ENCODE data around the gene RAB15. TPM values are rescaled to one million over a fixed set of nuclear protein-coding genes. Genes with fewer than 3 reads are reported as not detected.

Gene RAB15
- total and polyA plus RNA-seq, 2 experiments from 2014 or later, result 33.8 to 38.7 TPM

- Histone ChIP-seq H3K4me2 (no peak overlapping the region), H3K9me2 (replicated peaks; ENCODE audit: insufficient read depth) (no peaks in the 10 kb centered on the region), H3K79me2 (no peaks in the 10 kb centered on the region), H3K27me3 (no peaks in the 10 kb centered on the region), H3K27ac (peak overlapping the region; percentile 86), H4K20me1 (ENCODE audit: insufficient read depth, poor library complexity, severe bottlenecking) (no peaks in the 10 kb centered on the region), H3K9me3 (ENCODE audit: low read depth) (no peaks in the 10 kb centered on the region), H3K4me3 (no peak overlapping the region), H3K36me3 (replicated peaks; ENCODE audit: insufficient read depth, low read depth) (no peaks in the 10 kb centered on the region), H2AFZ (peak overlapping the region; percentile 18), H3K4me1 (ENCODE audit: insufficient read depth) (peaks cover 6% of the 10 kb centered on the region)
- 55% methylated on average over 5 of the region's 5 CpGs for WGBS (ENCODE audit: low lambda C conversion rate, missing lambda C conversion rate)
- DNase-seq (ENCODE audit: low spot score), result peak; percentile 36
- TF ChIP-seq CTCF (IDR thresholded peaks at IDR 0.05; ENCODE audit: poor library complexity), result no peak
- no peak for TF ChIP-seq EZH2 (IDR thresholded peaks at IDR 0.05; ENCODE audit: borderline replicate concordance)
- no peak for TF ChIP-seq EZH2phosphoT487 (IDR thresholded peaks at IDR 0.05; ENCODE audit: low read depth, severe bottlenecking, unreplicated experiment)
Measured at GRCh38 chr14:64979336-64980074, 7.4 kb upstream of the RAB15 start.

GRCh38 chr14:64974563-64974962 is 2.4 kb upstream of the RAB15 start:
- Histone ChIP-seq H2AFZ (no peak overlapping the region), H3K36me3 (replicated peaks; ENCODE audit: insufficient read depth, low read depth) (no peaks in the 10 kb centered on the region), H3K27me3 (no peaks in the 10 kb centered on the region), H3K4me2 (no peak overlapping the region), H3K9me3 (ENCODE audit: low read depth) (no peaks in the 10 kb centered on the region), H4K20me1 (ENCODE audit: insufficient read depth, poor library complexity, severe bottlenecking) (no peaks in the 10 kb centered on the region), H3K4me3 (no peak overlapping the region), H3K79me2 (peaks cover 18% of the 10 kb centered on the region), H3K9me2 (replicated peaks; ENCODE audit: insufficient read depth) (no peaks in the 10 kb centered on the region), H3K27ac (no peak overlapping the region), H3K4me1 (ENCODE audit: insufficient read depth) (peaks cover 9% of the 10 kb centered on the region)
- no peak for DNase-seq (ENCODE audit: low spot score)
- 58% methylated on average over 8 of the region's 8 CpGs for WGBS (ENCODE audit: low lambda C conversion rate, missing lambda C conversion rate)
- no peak for TF ChIP-seq EZH2phosphoT487 (IDR thresholded peaks at IDR 0.05; ENCODE audit: low read depth, severe bottlenecking, unreplicated experiment)

- H3K4me3 ChIP-seq, result no peak overlapping the region
- no peaks in the 10 kb centered on the region for H3K27me3 ChIP-seq
- WGBS (ENCODE audit: low lambda C conversion rate, missing lambda C conversion rate), result 97% methylated on average over 9 of the region's 9 CpGs
- H3K4me2 ChIP-seq, result no peak overlapping the region
- H3K9me2 ChIP-seq (replicated peaks; ENCODE audit: insufficient read depth), result no peaks in the 10 kb centered on the region
- H3K79me2 ChIP-seq, result peaks cover 24% of the 10 kb centered on the region
- H2AFZ ChIP-seq, result no peak overlapping the region
- no peaks in the 10 kb centered on the region for H3K9me3 ChIP-seq (ENCODE audit: low read depth)
- H3K4me1 ChIP-seq (ENCODE audit: insufficient read depth), result peaks cover 6% of the 10 kb centered on the region
- no peak overlapping the region for H3K27ac ChIP-seq
- no peaks in the 10 kb centered on the region for H3K36me3 ChIP-seq (replicated peaks; ENCODE audit: insufficient read depth, low read depth)
- H4K20me1 ChIP-seq (ENCODE audit: insufficient read depth, poor library complexity, severe bottlenecking), result no peaks in the 10 kb centered on the region
- TF ChIP-seq CTCF (IDR thresholded peaks at IDR 0.05; ENCODE audit: poor library complexity), result no peak
- no peak for TF ChIP-seq EZH2 (IDR thresholded peaks at IDR 0.05; ENCODE audit: borderline replicate concordance)
- no peak for TF ChIP-seq EZH2phosphoT487 (IDR thresholded peaks at IDR 0.05; ENCODE audit: low read depth, severe bottlenecking, unreplicated experiment)
- no peak for DNase-seq (ENCODE audit: low spot score)
Measured at GRCh38 chr14:64973826-64974225, 1.7 kb upstream of the RAB15 start.

GRCh38 chr14:64973026-64973442 is 898 bp upstream of the RAB15 start:
- peak overlapping the region; percentile 97 for H3K4me2 ChIP-seq

More at GRCh38 chr14:64973026-64973442, 898 bp upstream of the RAB15 start:
- Histone ChIP-seq H3K79me2 (peaks cover 27% of the 10 kb centered on the region), H3K4me1 (ENCODE audit: insufficient read depth) (peaks cover 6% of the 10 kb centered on the region), H4K20me1 (ENCODE audit: insufficient read depth, poor library complexity, severe bottlenecking) (no peaks in the 10 kb centered on the region), H3K9me2 (replicated peaks; ENCODE audit: insufficient read depth) (no peaks in the 10 kb centered on the region), H3K4me3 (no peak overlapping the region), H3K27me3 (no peaks in the 10 kb centered on the region), H3K27ac (peak overlapping the region; percentile 22), H3K9me3 (ENCODE audit: low read depth) (no peaks in the 10 kb centered on the region), H3K36me3 (replicated peaks; ENCODE audit: insufficient read depth, low read depth) (no peaks in the 10 kb centered on the region), H2AFZ (peak overlapping the region; percentile 79)
- TF ChIP-seq EZH2 (IDR thresholded peaks at IDR 0.05; ENCODE audit: borderline replicate concordance), result no peak
- TF ChIP-seq CTCF (IDR thresholded peaks at IDR 0.05; ENCODE audit: poor library complexity), result no peak
- no peak for TF ChIP-seq EZH2phosphoT487 (IDR thresholded peaks at IDR 0.05; ENCODE audit: low read depth, severe bottlenecking, unreplicated experiment)
- 68% methylated on average over 8 of the region's 8 CpGs for WGBS (ENCODE audit: low lambda C conversion rate, missing lambda C conversion rate)
- DNase-seq (ENCODE audit: low spot score), result no peak

Measured in hepatocyte (in vitro differentiated cells).